K562 treated with DMSO at 1 percent for 48 hours (cell line): ENCODE results near the gene ASB12. TPM values are rescaled to one million over a fixed set of nuclear protein-coding genes. Genes with fewer than 3 reads are reported as not detected.

ENCODE experiments used
- total RNA-seq: library from RNA; unstranded; fragments of 300-600 nt; gene quantifications from 2 replicates; pipeline ENCODE4 v1.2.3, GENCODE V29; 2022; ENCODE audit warnings: low replicate concordance; ENCODE audit errors: extremely low read depth

Gene ASB12, protein sequence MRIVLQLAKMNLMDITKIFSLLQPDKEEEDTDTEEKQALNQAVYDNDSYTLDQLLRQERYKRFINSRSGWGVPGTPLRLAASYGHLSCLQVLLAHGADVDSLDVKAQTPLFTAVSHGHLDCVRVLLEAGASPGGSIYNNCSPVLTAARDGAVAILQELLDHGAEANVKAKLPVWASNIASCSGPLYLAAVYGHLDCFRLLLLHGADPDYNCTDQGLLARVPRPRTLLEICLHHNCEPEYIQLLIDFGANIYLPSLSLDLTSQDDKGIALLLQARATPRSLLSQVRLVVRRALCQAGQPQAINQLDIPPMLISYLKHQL
- total RNA-seq = not detected in 2 replicates

DNA sequence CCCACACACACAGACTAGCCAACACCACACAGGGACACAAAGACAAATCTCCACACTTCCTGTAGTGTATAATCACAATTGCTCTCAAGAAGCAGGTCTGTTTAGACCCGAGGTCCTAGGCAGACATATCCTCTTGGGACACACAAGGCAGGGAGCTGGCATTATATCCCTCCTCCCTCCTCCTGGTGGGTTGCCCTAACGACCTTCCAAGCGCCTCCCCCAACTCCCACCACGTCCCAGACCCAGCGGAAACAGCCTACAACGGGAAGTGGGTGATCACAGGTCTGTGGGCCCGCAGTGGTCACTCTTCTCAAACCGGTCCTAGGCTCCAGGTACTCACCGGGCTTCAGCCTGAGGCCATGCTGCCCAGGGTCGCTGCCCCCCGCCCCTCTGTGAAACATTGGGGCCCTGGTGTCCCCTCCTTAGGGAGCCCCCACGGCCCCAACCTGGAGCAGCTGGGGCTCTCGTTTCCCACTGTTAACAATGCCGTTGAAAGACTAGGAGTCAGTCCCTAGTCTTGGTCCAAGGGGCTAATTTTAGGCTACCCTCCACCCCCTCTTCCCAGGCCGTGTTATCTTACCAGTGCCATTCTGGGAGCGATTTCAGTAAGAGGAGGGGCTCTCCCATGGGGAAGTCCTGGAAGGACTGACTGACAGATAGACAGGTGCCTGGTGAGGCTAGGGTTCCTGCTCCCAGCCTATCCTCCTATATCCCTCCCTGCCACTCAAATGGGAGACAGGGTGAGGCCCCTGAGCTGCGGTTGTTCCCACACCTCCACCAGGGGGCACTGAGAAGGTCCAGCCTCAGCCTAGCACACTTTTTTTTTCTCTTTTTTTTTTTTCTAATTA lies at the start of gene ASB12:
Gene ASB12 (minus strand): TSS at position 485 of the 848 bp plus-strand sequence. CDS start 4,957 bp downstream, outside the sequence.

DNA sequence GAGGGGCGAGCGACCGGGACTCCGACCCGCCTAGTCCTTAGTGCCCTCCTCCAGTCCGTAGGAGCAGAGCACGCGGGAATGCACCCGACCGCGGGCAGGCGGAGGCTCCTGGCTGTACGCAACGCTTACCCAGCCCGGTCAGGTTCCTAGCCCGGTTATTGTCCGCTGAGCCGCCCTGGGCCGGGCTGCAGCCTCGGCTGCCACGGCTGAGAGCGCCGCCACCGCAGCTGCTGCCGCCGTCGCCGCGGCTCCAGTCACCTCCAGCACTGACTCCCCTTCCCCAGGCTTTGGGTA lies 25.0 kb downstream of the ASB12 start, which contains the start of gene AMER1:
Gene AMER1 (minus strand): TSS at position 268 of the 294 bp plus-strand sequence. CDS start 12,422 bp downstream, outside the sequence.

Other genes with a start within 250 kb of the ASB12 start
- gene AMER1, start 24.9 kb downstream of the ASB12 start, total RNA-seq = not detected in 2 replicates
- not detected in 2 replicates for gene MTMR8, start 164.8 kb upstream of the ASB12 start, total RNA-seq